ENCODE results near the gene MISP3.

MISP3 gene

GRCh38 chr19:14103310-14103709, 30.7 kb downstream of the MISP3 start:
- no peak for TF ChIP-seq CTCF (conservative IDR thresholded peaks at IDR 0.05; ENCODE audit: control insufficient read depth, insufficient read depth, low read depth, low read length)
- H3K4me3 ChIP-seq (ENCODE audit: control insufficient read depth, low read depth, low read length), result no peak overlapping the region
- DNase-seq (ENCODE audit: low read depth), result no peak

- DNase-seq (ENCODE audit: low read depth), result no peak
- H3K4me3 ChIP-seq (ENCODE audit: control insufficient read depth, low read depth, low read length), result no peak overlapping the region
- TF ChIP-seq CTCF (conservative IDR thresholded peaks at IDR 0.05; ENCODE audit: control insufficient read depth, insufficient read depth, low read depth, low read length), result no peak
Observed at GRCh38 chr19:14105680-14106079, 33.1 kb downstream of the MISP3 start.

- TF ChIP-seq CTCF (conservative IDR thresholded peaks at IDR 0.05; ENCODE audit: control insufficient read depth, insufficient read depth, low read depth, low read length), result no peak
- DNase-seq (ENCODE audit: low read depth), result no peak
- H3K4me3 ChIP-seq (ENCODE audit: control insufficient read depth, low read depth, low read length), result no peak overlapping the region
Observed at GRCh38 chr19:14106840-14107239, 34.3 kb downstream of the MISP3 start.

GRCh38 chr19:14107581-14108461, 35.2 kb downstream of the MISP3 start:
- peak; percentile 70 for DNase-seq (ENCODE audit: low read depth)
- TF ChIP-seq CTCF (conservative IDR thresholded peaks at IDR 0.05; ENCODE audit: control insufficient read depth, insufficient read depth, low read depth, low read length), result no peak
- no peak overlapping the region for H3K4me3 ChIP-seq (ENCODE audit: control insufficient read depth, low read depth, low read length)

- no peak for DNase-seq (ENCODE audit: low read depth)
- H3K4me3 ChIP-seq (ENCODE audit: control insufficient read depth, low read depth, low read length), result no peak overlapping the region
- TF ChIP-seq CTCF (conservative IDR thresholded peaks at IDR 0.05; ENCODE audit: control insufficient read depth, insufficient read depth, low read depth, low read length), result no peak
Observed at GRCh38 chr19:14110650-14111049, 38.1 kb downstream of the MISP3 start.

GRCh38 chr19:14111486-14111885, 38.9 kb downstream of the MISP3 start:
- H3K4me3 ChIP-seq (ENCODE audit: control insufficient read depth, low read depth, low read length), result no peak overlapping the region
- DNase-seq (ENCODE audit: low read depth), result no peak
- no peak for TF ChIP-seq CTCF (conservative IDR thresholded peaks at IDR 0.05; ENCODE audit: control insufficient read depth, insufficient read depth, low read depth, low read length)

All from fibroblast of mammary gland (primary cell).